Small intestine (tissue), 7 donors: ENCODE measurements around the gene SASH1. TPM values are rescaled to one million over a fixed set of nuclear protein-coding genes. Genes with fewer than 3 reads are reported as not detected.

ENCODE experiments used
- DNase-seq, 2 donors: peaks; one replicate each; pipeline versions ENCODE4 v3.0.0 to v3.0.0-alpha.2; 2013
- FAIRE-seq: peaks from 2 replicates; lab custom pipeline; 2012; peaks lifted over from hg19 to GRCh38; lab: Jason Lieb, UNC
- H3K27ac ChIP-seq, 3 donors: one replicate each; pipeline ENCODE4 v1.5.1; 2013; ENCODE audit warnings: low read length in 2 of 3, mild to moderate bottlenecking in 2 of 3, control low read depth in 1 of 3, inconsistent platforms in 1 of 3, low read depth in 1 of 3, moderate library complexity in 1 of 3
- H3K27me3 ChIP-seq, 3 donors: one replicate each; pipeline ENCODE4 v1.6.1; 2013; ENCODE audit warnings: low read length in 3 of 3, inconsistent platforms in 1 of 3; ENCODE audit not compliant: control insufficient read depth in 3 of 3, insufficient read depth in 3 of 3
- H3K36me3 ChIP-seq, 3 donors: one replicate each; pipeline ENCODE4 v1.6.1; 2013; ENCODE audit warnings: low read length in 3 of 3, inconsistent platforms in 1 of 3, low read depth in 1 of 3, mild to moderate bottlenecking in 1 of 3, moderate library complexity in 1 of 3; ENCODE audit not compliant: control insufficient read depth in 3 of 3, insufficient read depth in 2 of 3
- H3K4me1 ChIP-seq, 3 donors: one replicate each; pipeline ENCODE4 v1.6.1; 2013; ENCODE audit warnings: low read length in 2 of 3, inconsistent platforms in 1 of 3, low read depth in 1 of 3, mild to moderate bottlenecking in 1 of 3, moderate library complexity in 1 of 3; ENCODE audit not compliant: control insufficient read depth in 3 of 3, insufficient read depth in 2 of 3
- H3K4me3 ChIP-seq, 3 donors: one replicate each; pipeline ENCODE4 v1.5.1; 2013; ENCODE audit warnings: low read length in 3 of 3, control low read depth in 1 of 3, inconsistent platforms in 1 of 3, low read depth in 1 of 3, mild to moderate bottlenecking in 1 of 3, moderate library complexity in 1 of 3
- H3K9me3 ChIP-seq, 2 donors: one replicate each; pipeline ENCODE4 v1.6.1; 2013; ENCODE audit warnings: low read depth in 1 of 2, low read length in 1 of 2; ENCODE audit not compliant: control insufficient read depth in 2 of 2, insufficient read depth in 1 of 2
- WGBS, 3 donors: extraction: QIAGEN DNeasy Blood & Tissue Kit; methylation state at CpG; one replicate each; pipeline ENCODE4 v1.1.7; 2013; 5-methylcytosine and 5-hydroxymethylcytosine counted together
- polyA plus RNA-seq, 4 donors: library from polyadenylated mRNA; stranded (reverse) in 3 of 4; unstranded in 1 of 4; fragments of 200-250 nt in 3 of 4; fragments of 120-200 nt in 1 of 4; gene quantifications; one replicate each; pipeline versions ENCODE4 v1.2.1 to v1.2.3, GENCODE V29; 2013
- donor health status: healthy with polysubstance abuse.
- donor health status: control.
- donor health status: control.
- donor health status: Bipolar disorder and iron deficiency.
- donor health status: healthy.

SASH1 gene
- polyA plus RNA-seq, 4 donors, result 1.3 to 16.1 (median 8.0) TPM

DNA sequence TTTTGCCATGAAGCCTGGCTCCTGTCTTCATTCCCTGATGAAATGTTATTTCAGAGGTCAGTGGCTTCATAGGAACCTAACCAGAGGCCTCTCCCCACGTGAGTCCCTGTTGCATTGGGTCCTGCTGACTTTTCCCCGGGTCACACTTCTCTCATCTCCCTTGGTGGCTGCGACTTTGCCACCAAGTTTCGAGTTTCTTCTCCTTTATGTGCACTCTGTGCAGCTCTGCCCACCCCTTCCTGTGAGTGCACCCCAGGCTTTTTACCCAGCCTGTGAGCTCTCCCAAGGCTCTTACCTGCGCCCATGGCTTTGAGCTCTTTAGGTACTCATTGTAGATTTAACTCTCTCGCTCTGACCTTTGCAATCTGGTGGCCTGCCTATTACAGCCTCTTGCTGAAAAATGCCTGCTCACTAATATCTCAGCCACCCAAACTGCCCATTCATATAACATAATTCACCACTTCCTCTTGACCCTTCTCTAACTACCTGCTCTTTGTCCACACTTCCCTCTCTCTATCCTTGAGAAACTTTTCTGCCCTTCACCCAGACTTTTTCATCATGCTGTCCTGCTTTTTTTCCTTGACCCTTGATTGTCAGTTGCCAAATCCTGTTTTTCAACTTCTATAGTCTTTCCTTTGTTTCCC lies 105.9 kb downstream of the SASH1 start:
- no peak for FAIRE-seq
- peaks cover 0 to 22% (median 0%) of the 10 kb centered on the region in 3 donors for H3K36me3 ChIP-seq
- no peak overlapping the region for H3K4me3 ChIP-seq
- WGBS, 3 donors, result 69 to 84% (median 74%) methylated on average over 6 of the region's 6 CpGs
- DNase-seq, result no peak
- H3K9me3 ChIP-seq, result no peaks in the 10 kb centered on the region
- H3K4me1 ChIP-seq, result peaks cover 0 to 2% (median 0%) of the 10 kb centered on the region in 3 donors
- H3K27ac ChIP-seq, result no peak overlapping the region
- no peaks in the 10 kb centered on the region for H3K27me3 ChIP-seq

- Histone ChIP-seq H3K4me1 (peaks cover 0 to 2% (median 0%) of the 10 kb centered on the region in 3 donors), H3K27ac (no peak overlapping the region), H3K36me3 (peaks cover 0 to 23% (median 0%) of the 10 kb centered on the region in 3 donors), H3K4me3 (no peak overlapping the region), H3K9me3 (no peaks in the 10 kb centered on the region), H3K27me3 (no peaks in the 10 kb centered on the region)
- DNase-seq (no peak), FAIRE-seq (no peak)
These were observed 108.2 kb downstream of the SASH1 start for GRCh38 chr6:148450866-148451265.

DNA sequence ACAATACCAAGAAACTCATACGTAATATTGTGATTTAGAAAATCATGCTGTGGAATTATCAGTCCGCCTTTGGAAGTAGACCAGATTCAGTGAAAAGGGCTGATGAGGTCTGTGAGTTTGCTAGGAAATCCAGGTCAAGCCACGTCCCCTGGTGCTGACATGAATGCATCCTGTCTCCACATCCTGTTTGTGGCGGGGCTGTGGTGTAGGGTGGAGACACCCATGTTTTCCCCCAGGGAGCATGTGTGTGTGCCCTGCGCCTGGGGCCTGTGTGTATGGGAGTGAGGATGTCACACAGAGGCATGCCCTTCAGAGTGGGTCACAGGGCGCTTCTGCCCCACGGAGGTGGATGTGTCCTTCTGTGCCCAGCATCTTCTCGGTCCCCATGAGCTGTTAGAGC lies 109.1 kb downstream of the SASH1 start:
- H3K9me3 ChIP-seq, result no peaks in the 10 kb centered on the region
- H3K36me3 ChIP-seq, result peaks cover 0 to 23% (median 0%) of the 10 kb centered on the region in 3 donors
- DNase-seq (no peak), FAIRE-seq (no peak)
- no peak overlapping the region for H3K4me3 ChIP-seq
- no peaks in the 10 kb centered on the region for H3K27me3 ChIP-seq
- H3K27ac ChIP-seq, result no peak overlapping the region
- H3K4me1 ChIP-seq, result peaks cover 0 to 2% (median 0%) of the 10 kb centered on the region in 3 donors
- WGBS, 3 donors, result 79 to 85% (median 81%) methylated on average over 8 of the region's 8 CpGs

GRCh38 chr6:148452876-148453275 lies 110.2 kb downstream of the SASH1 start:
- Histone ChIP-seq H3K9me3 (no peaks in the 10 kb centered on the region), H3K4me3 (no peak overlapping the region), H3K4me1 (peaks cover 0 to 2% (median 0%) of the 10 kb centered on the region in 3 donors), H3K36me3 (peaks cover 0 to 20% (median 0%) of the 10 kb centered on the region in 3 donors), H3K27me3 (no peaks in the 10 kb centered on the region), H3K27ac (no peak overlapping the region)
- DNase-seq (no peak), FAIRE-seq (no peak)
- 90 to 97% (median 92%) methylated on average over 16 of the region's 16 CpGs for WGBS, 3 donors

GRCh38 chr6:148453906-148454305 lies 111.3 kb downstream of the SASH1 start:
- H3K4me1 ChIP-seq, result peaks cover 0 to 2% (median 0%) of the 10 kb centered on the region in 3 donors
- H3K4me3 ChIP-seq, result no peak overlapping the region
- no peaks in the 10 kb centered on the region for H3K9me3 ChIP-seq
- peaks cover 0 to 16% (median 0%) of the 10 kb centered on the region in 3 donors for H3K36me3 ChIP-seq
- no peak overlapping the region for H3K27ac ChIP-seq
- WGBS, 3 donors, result 87 to 91% (median 87%) methylated on average over 7 of the region's 7 CpGs
- DNase-seq (no peak), FAIRE-seq (no peak)
- no peaks in the 10 kb centered on the region for H3K27me3 ChIP-seq

DNA sequence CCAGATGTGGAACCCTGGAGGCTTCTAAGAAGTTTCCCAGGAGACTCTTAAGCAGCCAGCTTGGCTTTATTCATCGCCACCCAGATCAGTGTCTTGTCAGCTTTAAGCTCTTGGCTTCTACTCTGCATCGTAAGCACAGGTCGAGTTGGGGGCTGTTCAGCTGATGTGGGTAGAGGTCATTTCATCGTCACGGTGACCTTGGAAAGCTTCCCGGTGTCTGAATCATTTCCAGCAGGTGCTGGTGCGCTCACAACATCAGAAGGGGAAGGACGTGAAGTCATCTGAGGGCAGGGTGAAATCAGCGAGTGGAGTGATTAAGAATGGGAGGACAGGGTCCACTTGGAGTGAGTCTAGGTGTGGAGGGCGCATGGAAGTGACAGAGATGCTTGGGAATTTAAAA lies 112.6 kb downstream of the SASH1 start:
- Histone ChIP-seq H3K9me3 (no peaks in the 10 kb centered on the region), H3K4me1 (no peaks in the 10 kb centered on the region), H3K27me3 (no peaks in the 10 kb centered on the region), H3K4me3 (no peak overlapping the region), H3K36me3 (peaks cover 0 to 16% (median 0%) of the 10 kb centered on the region in 3 donors), H3K27ac (no peak overlapping the region)
- 56 to 69% (median 61%) methylated on average over 10 of the region's 10 CpGs for whole genome bisulfite sequencing, 3 donors
- DNase-seq (no peak), FAIRE-seq (no peak)

- 86 to 94% (median 93%) methylated on average over 19 to 20 of the region's 20 CpGs for WGBS, 3 donors
- FAIRE-seq (no peak), DNase-seq (no peak)
- Histone ChIP-seq H3K9me3 (no peaks in the 10 kb centered on the region), H3K4me3 (no peak overlapping the region), H3K4me1 (no peaks in the 10 kb centered on the region), H3K27me3 (no peaks in the 10 kb centered on the region), H3K36me3 (peaks cover 0 to 16% (median 0%) of the 10 kb centered on the region in 3 donors), H3K27ac (peak overlapping the region in 1 of 3 donors; percentile 25)
These were observed 113.3 kb downstream of the SASH1 start for GRCh38 chr6:148455674-148456558.

DNA sequence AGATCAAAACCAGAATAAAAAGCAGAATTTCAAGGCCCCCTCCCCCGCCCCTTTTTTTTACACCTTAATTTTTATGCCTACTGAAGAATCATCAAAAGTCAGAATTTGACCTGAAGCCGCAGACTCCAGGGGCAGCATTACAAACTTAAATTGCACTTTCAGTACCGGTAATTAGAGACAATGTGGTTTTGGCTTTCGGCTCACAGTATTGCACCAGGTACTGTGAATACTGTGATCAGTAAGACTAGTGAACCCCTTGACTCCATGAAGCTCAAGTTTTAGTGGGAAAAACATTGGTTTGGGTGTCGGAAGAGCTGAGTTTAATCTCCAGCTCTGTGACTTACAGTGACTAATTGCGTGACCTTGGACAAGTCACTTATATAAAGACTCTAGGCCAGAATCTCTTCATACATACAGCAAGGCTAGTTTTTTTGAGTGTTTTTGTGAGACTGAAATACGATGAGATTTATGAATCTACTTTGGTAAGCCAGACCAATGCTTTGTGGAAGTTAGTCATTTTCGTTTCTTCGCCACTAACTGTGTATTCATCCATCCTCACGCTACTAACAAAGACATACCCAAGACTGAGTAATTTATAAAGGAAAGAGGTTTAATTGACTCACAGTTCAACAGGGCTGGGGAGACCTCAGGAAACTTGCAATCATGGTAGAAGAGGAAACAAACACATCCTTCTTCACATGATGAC lies 114.7 kb downstream of the SASH1 start:
- DNase-seq, result no peak
- Histone ChIP-seq H3K27me3 (no peaks in the 10 kb centered on the region), H3K36me3 (peaks cover 0 to 13% (median 0%) of the 10 kb centered on the region in 3 donors), H3K9me3 (no peaks in the 10 kb centered on the region), H3K27ac (no peak overlapping the region), H3K4me1 (no peaks in the 10 kb centered on the region), H3K4me3 (no peak overlapping the region)
- FAIRE-seq, result no peak
- 92 to 95% (median 93%) methylated on average over 10 of the region's 10 CpGs for WGBS, 3 donors
